ENCODE data around the gene GRPEL2. TPM values are rescaled to one million over a fixed set of nuclear protein-coding genes. Genes with fewer than 3 reads are reported as not detected.

Gene GRPEL2
- total RNA-seq, 2 donors from 2014 or later = 21.2 to 33.0 TPM

Other genes starting within 250 kb of the GRPEL2 start
- gene ABLIM3, start 204.0 kb upstream of the GRPEL2 start, total RNA-seq = 10 to 100 TPM in 1 of 2 donors, under 1 TPM in 1; 0.55 to 18.5 TPM
- gene AFAP1L1, start 73.6 kb upstream of the GRPEL2 start, total RNA-seq = under 1 TPM in 1 of 2 donors, not detected in 1; 0.52 TPM
- 10 to 100 TPM; 33.1 to 35.0 TPM for gene PCYOX1L, start 12.5 kb downstream of the GRPEL2 start, total RNA-seq
- not detected for gene IL17B, start 33.8 kb downstream of the GRPEL2 start, total RNA-seq
- 100 to 1,000 TPM; 192 to 212 TPM for gene CSNK1A1, start 205.9 kb downstream of the GRPEL2 start, total RNA-seq
- gene ARHGEF37, start 236.0 kb downstream of the GRPEL2 start, total RNA-seq = under 1 TPM; 0.25 to 0.76 TPM